Colonic mucosa (tissue), 4 donors: Measurements from ENCODE around the gene ZNF674. TPM values are rescaled to one million over a fixed set of nuclear protein-coding genes. Genes with fewer than 3 reads are reported as not detected.

ENCODE experiments used
- DNase-seq: peaks from one replicate; pipeline ENCODE4 v3.0.0-alpha.2; 2020
- H3K27ac ChIP-seq: fragments of 200-600 bp; one replicate; pipeline ENCODE4 v1.8.0; 2021
- H3K27me3 ChIP-seq: fragments of 200-600 bp; one replicate; pipeline ENCODE4 v1.8.0; 2021
- H3K36me3 ChIP-seq: fragments of 200-600 bp; one replicate; pipeline ENCODE4 v1.8.0; 2021
- H3K4me1 ChIP-seq: fragments of 200-600 bp; one replicate; pipeline ENCODE4 v1.8.0; 2021; ENCODE audit warnings: mild to moderate bottlenecking
- H3K4me3 ChIP-seq: fragments of 200-600 bp; one replicate; pipeline ENCODE4 v1.8.0; 2021
- H3K9ac ChIP-seq, 2 donors: one replicate each; pipeline ENCODE4 v1.7.0; 2013; ENCODE audit warnings: control low read depth in 2 of 2, low read depth in 2 of 2, low read length in 2 of 2
- H3K9me3 ChIP-seq: fragments of 200-600 bp; one replicate; pipeline ENCODE4 v1.8.0; 2021
- intact Hi-C: fragments of 100-400 bp; cut with DNase I; formaldehyde crosslinking; loops from one replicate; pipeline ENCODE4 v1.14.1; 2022
- total RNA-seq, 2 donors: library from RNA; stranded (reverse); fragmentation: NEBNext Ultra II Directional in 1 of 2; extraction: Animal tissue kit (Norgen Biotek cat#: 25700) in 1 of 2; gene quantifications; one replicate each; pipeline ENCODE4 v1.2.1, GENCODE V29; 2021
- TF ChIP-seq, protein P1 (sequence below): fragments of 200-600 bp; IDR thresholded peaks from one replicate; pipeline ENCODE4 v1.8.0; 2022; ENCODE audit warnings: antibody characterized with exemption, mild to moderate bottlenecking
- donor health status: healthy.
- donor health status: DM: no; HTN: no; CAD: no.
- donor health status: DM: no; HTN: no; CAD: no.

Gene ZNF674
- total RNA-seq = 1 to 10 TPM; 3.6 to 4.0 TPM

DNA sequence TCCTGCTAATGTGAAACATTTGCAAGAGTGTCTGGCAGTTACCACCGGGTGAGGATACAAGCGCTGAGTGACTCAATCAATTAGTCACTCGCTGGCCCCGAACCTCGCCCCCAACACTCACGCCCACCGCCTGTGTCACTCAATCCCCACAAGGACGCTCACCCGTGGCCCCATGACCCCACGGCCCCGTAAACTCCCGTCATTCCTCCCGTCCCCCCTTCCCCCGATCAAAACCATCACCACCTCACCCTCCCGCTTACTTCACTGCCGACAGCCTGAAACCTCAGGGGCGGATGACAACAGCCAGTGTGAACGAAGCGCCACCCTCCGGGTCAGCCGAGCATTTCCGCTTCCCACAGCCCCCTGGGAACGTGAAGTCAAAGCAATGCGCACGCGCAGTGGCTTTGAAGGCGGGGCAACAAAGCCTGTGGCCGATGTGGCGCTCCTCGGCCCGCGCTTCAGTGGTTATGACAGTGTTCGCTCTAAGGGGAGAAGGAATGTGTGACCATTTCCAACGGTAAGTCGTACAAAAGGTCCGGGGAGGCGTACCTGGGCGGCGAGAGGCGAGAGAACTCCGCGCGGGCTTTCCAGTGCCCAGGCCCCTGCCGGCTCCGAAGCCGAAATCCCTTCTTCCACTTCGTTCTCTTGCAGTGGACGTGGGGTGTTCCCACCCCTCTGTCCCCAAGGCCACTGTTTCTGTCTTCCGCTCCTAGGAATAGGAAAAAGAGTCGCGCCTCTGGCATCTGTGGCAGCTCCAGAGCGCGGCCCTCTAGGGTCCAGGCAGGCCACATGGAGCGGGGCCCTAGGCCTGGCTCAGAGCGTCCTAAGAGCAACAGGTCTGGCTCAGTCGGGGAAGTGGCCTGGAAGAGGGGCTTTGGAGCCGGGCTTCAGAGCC lies at the start of gene ZNF674:
Gene ZNF674 (minus strand): TSS at position 311 of the 895 bp plus-strand sequence. CDS start 3,334 bp downstream, outside the sequence.
- DNase-seq = peak; percentile 93
- H3K36me3 ChIP-seq = no peaks in the 10 kb centered on the region
- peak within 1 kb of the TSS; percentile 37 to 81 for H3K9ac ChIP-seq
- H3K27me3 ChIP-seq = no peaks in the 10 kb centered on the region
- no peaks in the 10 kb centered on the region for H3K4me1 ChIP-seq
- TF ChIP-seq, protein P1, sequence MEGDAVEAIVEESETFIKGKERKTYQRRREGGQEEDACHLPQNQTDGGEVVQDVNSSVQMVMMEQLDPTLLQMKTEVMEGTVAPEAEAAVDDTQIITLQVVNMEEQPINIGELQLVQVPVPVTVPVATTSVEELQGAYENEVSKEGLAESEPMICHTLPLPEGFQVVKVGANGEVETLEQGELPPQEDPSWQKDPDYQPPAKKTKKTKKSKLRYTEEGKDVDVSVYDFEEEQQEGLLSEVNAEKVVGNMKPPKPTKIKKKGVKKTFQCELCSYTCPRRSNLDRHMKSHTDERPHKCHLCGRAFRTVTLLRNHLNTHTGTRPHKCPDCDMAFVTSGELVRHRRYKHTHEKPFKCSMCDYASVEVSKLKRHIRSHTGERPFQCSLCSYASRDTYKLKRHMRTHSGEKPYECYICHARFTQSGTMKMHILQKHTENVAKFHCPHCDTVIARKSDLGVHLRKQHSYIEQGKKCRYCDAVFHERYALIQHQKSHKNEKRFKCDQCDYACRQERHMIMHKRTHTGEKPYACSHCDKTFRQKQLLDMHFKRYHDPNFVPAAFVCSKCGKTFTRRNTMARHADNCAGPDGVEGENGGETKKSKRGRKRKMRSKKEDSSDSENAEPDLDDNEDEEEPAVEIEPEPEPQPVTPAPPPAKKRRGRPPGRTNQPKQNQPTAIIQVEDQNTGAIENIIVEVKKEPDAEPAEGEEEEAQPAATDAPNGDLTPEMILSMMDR = no peak
- peak within 1 kb of the TSS; percentile 34 for H3K27ac ChIP-seq
- H3K4me3 ChIP-seq = peak within 1 kb of the TSS; percentile 58
- intact Hi-C loops = no loop called here
- no peaks in the 10 kb centered on the region for H3K9me3 ChIP-seq

DNA sequence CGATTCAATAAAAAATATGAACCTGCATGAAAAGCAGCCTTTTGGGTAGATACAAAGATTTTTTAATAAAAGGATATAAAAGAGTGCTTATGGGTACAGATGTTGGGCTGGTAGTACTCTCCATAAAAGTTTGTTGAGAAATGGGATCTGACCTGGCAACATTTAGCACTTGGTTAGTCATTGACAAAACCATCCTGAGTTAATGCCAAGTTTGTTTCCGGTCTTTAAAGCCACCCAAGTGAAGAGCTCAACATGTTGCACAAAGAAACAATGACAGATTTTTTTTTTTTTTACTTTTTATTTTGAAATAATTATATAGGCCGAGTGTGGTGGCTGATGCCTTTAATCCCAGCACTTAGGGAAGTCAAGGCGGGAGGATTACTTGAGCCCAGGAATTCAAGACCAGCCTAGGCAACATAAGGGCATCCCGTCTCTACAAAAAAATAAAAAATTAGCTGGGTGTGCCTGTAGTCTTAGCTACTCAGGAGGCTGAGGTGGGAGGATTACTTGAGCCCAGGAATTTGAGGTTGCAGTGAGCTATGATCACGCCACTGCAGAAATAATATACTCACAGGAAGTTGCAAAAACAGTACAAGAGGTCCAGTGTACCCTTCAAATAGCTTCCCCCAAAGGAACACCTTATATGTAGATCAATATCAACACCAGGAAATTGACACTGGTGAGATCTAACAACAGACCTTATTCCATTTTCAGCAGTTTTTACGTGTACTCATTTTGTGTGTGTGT lies 44.9 kb upstream of the ZNF674 start:
- TF ChIP-seq, protein P1 = no peak
- Histone ChIP-seq H3K4me3 (no peak overlapping the region), H3K27me3 (no peaks in the 10 kb centered on the region), H3K4me1 (no peaks in the 10 kb centered on the region), H3K9ac (no peak overlapping the region), H3K36me3 (no peaks in the 10 kb centered on the region), H3K9me3 (no peaks in the 10 kb centered on the region), H3K27ac (no peak overlapping the region)
- intact Hi-C loops = no loop called here
- DNase-seq = no peak

DNA sequence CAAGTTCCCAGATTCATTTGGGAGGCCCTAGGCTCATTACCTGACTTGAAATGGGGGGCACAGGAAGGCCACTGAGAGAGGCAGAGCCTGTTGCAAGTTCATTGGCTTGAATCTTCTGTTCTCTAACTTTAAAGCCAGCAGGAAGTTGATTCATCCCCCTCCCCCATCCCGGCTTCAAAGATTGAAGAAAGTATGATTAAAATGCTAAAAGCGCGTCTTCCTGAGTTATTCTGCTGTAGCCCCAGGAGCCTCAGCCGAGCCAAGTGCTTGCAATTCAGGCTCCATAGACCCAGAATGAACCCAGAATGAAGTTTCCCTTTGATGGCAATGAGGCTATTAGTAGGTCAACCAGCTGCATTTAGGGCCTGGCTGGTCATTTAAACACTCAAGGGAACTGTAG lies 43.0 kb upstream of the ZNF674 start:
- Histone ChIP-seq H3K27ac (no peak overlapping the region), H3K36me3 (no peaks in the 10 kb centered on the region), H3K9me3 (no peaks in the 10 kb centered on the region), H3K4me3 (no peak overlapping the region), H3K27me3 (no peaks in the 10 kb centered on the region), H3K4me1 (no peaks in the 10 kb centered on the region), H3K9ac (no peak overlapping the region)
- intact Hi-C loops = no loop called here
- TF ChIP-seq, protein P1 = no peak
- DNase-seq = no peak

DNA sequence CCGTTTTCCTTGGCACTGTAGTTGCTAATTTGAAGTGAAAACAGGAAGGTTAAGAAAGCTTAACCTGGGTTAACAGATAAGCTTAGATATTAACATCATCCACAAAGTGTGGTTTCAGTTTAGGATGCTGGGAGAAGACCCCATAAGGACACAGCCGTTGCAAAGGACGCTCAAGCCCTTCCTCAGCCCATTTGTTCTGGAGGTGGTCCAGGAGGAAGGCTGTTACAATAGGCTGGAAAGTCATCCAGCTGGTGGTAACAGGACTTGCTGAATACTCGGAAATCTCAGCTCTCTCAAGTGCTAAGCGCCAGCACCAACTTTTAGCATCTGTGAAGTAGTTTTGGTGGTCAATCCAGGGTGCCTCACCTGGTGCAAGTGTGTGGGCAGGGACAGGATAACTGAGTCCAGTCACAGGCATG lies 42.5 kb upstream of the ZNF674 start:
- no peaks in the 10 kb centered on the region for H3K27me3 ChIP-seq
- intact Hi-C loops = no loop called here
- DNase-seq = no peak
- H3K27ac ChIP-seq = no peak overlapping the region
- no peaks in the 10 kb centered on the region for H3K36me3 ChIP-seq
- no peaks in the 10 kb centered on the region for H3K4me1 ChIP-seq
- TF ChIP-seq, protein P1 = no peak
- no peaks in the 10 kb centered on the region for H3K9me3 ChIP-seq
- H3K9ac ChIP-seq = no peak overlapping the region
- no peak overlapping the region for H3K4me3 ChIP-seq

DNA sequence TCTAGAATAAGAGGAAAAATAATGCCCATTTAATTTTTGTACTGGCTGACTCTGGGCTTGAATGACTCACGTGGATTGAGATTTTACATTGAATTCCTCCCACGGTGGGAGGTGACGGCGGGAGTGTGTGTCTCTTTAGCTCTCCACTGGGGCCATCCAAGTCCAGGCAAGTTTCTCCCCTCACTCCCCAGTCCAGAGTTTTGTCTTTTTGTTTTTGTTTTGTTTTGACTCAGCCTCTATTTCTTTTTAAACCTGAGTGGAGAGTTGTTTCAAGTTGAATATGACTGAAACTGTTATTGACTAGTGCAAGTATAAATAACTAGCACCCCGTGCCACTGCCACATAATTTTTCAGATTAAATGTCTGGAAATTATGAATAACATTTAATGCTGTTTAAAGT lies 41.9 kb upstream of the ZNF674 start:
- H3K9me3 ChIP-seq = no peaks in the 10 kb centered on the region
- no peak for DNase-seq
- no peaks in the 10 kb centered on the region for H3K27me3 ChIP-seq
- intact Hi-C loops = no loop called here
- no peak overlapping the region for H3K9ac ChIP-seq
- H3K4me3 ChIP-seq = no peak overlapping the region
- TF ChIP-seq, protein P1 = no peak
- H3K27ac ChIP-seq = no peak overlapping the region
- H3K36me3 ChIP-seq = no peaks in the 10 kb centered on the region
- no peaks in the 10 kb centered on the region for H3K4me1 ChIP-seq
